Endothelial cell of umbilical vein (primary cell): ENCODE data around the gene RPS28. TPM values are rescaled to one million over a fixed set of nuclear protein-coding genes. Genes with fewer than 3 reads are reported as not detected.

Source experiments
- BruUV-seq: library from RNA; stranded (reverse); fragments of 400-500 nt; replicated peaks from 2 replicates; lab custom pipeline; 2021; lab: Mats Ljungman, UMichigan
- CTCF ChIA-PET: fragments of 300-600, 350-600 bp; sonication (Branson Sonifier 250); formaldehyde crosslinking; loops from one replicate; lab custom pipeline; 2021; ENCODE audit warnings: antibody characterized with exemption, inconsistent platforms; lab: Charles Lee
- POLR2A ChIA-PET: fragments of 300-600, 350-600 bp; sonication (Branson Sonifier 250); formaldehyde crosslinking; loops from one replicate; lab custom pipeline; 2021; ENCODE audit warnings: antibody characterized with exemption, inconsistent platforms; lab: Charles Lee
- DNase-seq: peaks from one replicate; pipeline ENCODE4 v3.0.0-alpha.2; 2011; ENCODE audit warnings: low read depth, low spot score
- FAIRE-seq: peaks from 2 replicates; lab custom pipeline; 2011; peaks lifted over from hg19 to GRCh38; lab: Jason Lieb, UNC
- H2AFZ ChIP-seq: 2 replicates; pipeline ENCODE4 v1.6.0; 2012; ENCODE audit warnings: low read depth, low read length, control low read depth, inconsistent platforms
- H3K27ac ChIP-seq: 2 replicates; pipeline ENCODE4 v1.5.1; 2011; ENCODE audit warnings: low read depth, mild to moderate bottlenecking, control low read depth, low read length, moderate library complexity; ENCODE audit not compliant: insufficient read depth
- H3K27me3 ChIP-seq, 2 experiments: 2 replicates each; pipeline versions ENCODE4 v1.6.0 to v1.6.1; 2011; ENCODE audit warnings: low read length in 2 of 2, mixed read lengths in 1 of 2; ENCODE audit not compliant: control insufficient read depth in 2 of 2, insufficient read depth in 2 of 2
- H3K36me3 ChIP-seq, 2 experiments: 2 replicates in 1 of 2; 3 replicates in 1 of 2; pipeline ENCODE4 v1.5.1; 2011; ENCODE audit warnings: low read length in 2 of 2, mild to moderate bottlenecking in 1 of 2, moderate library complexity in 1 of 2; ENCODE audit not compliant: control insufficient read depth in 2 of 2, insufficient read depth in 2 of 2; ENCODE audit errors: extremely low read depth in 1 of 2
- H3K4me1 ChIP-seq: 3 replicates; pipeline ENCODE4 v1.5.1; 2011; ENCODE audit warnings: mild to moderate bottlenecking, low read length; ENCODE audit not compliant: control insufficient read depth, insufficient read depth; ENCODE audit errors: extremely low read depth
- H3K4me2 ChIP-seq: 2 replicates; pipeline ENCODE4 v1.6.1; 2011; ENCODE audit warnings: low read length, control low read depth, mixed read lengths; ENCODE audit not compliant: insufficient read depth
- H3K4me3 ChIP-seq, 3 experiments: fragments of 200-600 bp in 1 of 3; sonication (generic), shearing (Covaris generic) in 1 of 3; replicated peaks in 1 of 3; 2 replicates each; pipeline ENCODE4 v1.5.1; 2011 to 2016; ENCODE audit warnings: control low read depth in 3 of 3, low read length in 3 of 3, mild to moderate bottlenecking in 2 of 3, inconsistent platforms in 1 of 3, low read depth in 1 of 3, moderate library complexity in 1 of 3; ENCODE audit not compliant: insufficient read depth in 1 of 3
- H3K79me2 ChIP-seq: 2 replicates; pipeline ENCODE4 v1.6.0; 2012; ENCODE audit warnings: low read length, inconsistent platforms; ENCODE audit not compliant: control insufficient read depth, insufficient read depth
- H3K9ac ChIP-seq: replicated peaks from 2 replicates; pipeline ENCODE3; 2011; ENCODE audit warnings: low read length, control low read depth; ENCODE audit not compliant: insufficient read depth; ENCODE audit errors: extremely low read depth
- H3K9me1 ChIP-seq: replicated peaks from 3 replicates; pipeline ENCODE4 v1.6.0; 2011; ENCODE audit warnings: mild to moderate bottlenecking, low read length; ENCODE audit not compliant: control insufficient read depth, insufficient read depth; ENCODE audit errors: extremely low read depth
- H3K9me3 ChIP-seq: replicated peaks from 2 replicates; pipeline ENCODE4 v1.5.1; 2012; ENCODE audit warnings: low read length, inconsistent platforms; ENCODE audit not compliant: control insufficient read depth, insufficient read depth
- H4K20me1 ChIP-seq: replicated peaks from 2 replicates; pipeline ENCODE3; 2011; ENCODE audit warnings: mild to moderate bottlenecking, low read length; ENCODE audit not compliant: control insufficient read depth, insufficient read depth; ENCODE audit errors: extremely low read depth
- CTCF ChIP-seq, 2 donors: IDR thresholded peaks; 1 replicate in 1 of 2; 2 replicates in 1 of 2; pipeline ENCODE4 v1.5.1; 2011; ENCODE audit warnings: low read length in 2 of 2, mild to moderate bottlenecking in 2 of 2, moderate library complexity in 2 of 2, control low read depth in 1 of 2, inconsistent platforms in 1 of 2, low read depth in 1 of 2; ENCODE audit not compliant: insufficient read depth in 1 of 2; ENCODE audit errors: extremely low read depth in 1 of 2
- FOS ChIP-seq: IDR thresholded peaks from 2 replicates; pipeline ENCODE4 v1.6.1; 2011; ENCODE audit warnings: mild to moderate bottlenecking, low read length, moderate library complexity, borderline replicate concordance; ENCODE audit not compliant: insufficient read depth
- MYC ChIP-seq: IDR thresholded peaks from one replicate; pipeline ENCODE4 v1.6.1; 2011; ENCODE audit warnings: mild to moderate bottlenecking, low read depth, low read length
- POLR2A ChIP-seq: IDR thresholded peaks from 2 replicates; pipeline ENCODE4 v1.6.1; 2012; ENCODE audit warnings: low read depth, mild to moderate bottlenecking, control low read depth, low read length
- POLR2AphosphoS5 ChIP-seq: IDR thresholded peaks from 2 replicates; pipeline ENCODE4 v1.6.1; 2012; ENCODE audit warnings: low read depth, mild to moderate bottlenecking, control low read depth, low read length, moderate library complexity; ENCODE audit not compliant: insufficient read depth
- dilution Hi-C: fragments of 300-500 bp; cut with MboI; formaldehyde crosslinking; loops from one replicate; pipeline ENCODE4 v1.15.0; 2019; ENCODE audit warnings: low sequenced_read_pairs; ENCODE audit not compliant: extremely low pct_ligation_motif_present
- intact Hi-C: fragments of 100-400 bp; cut with micrococcal nuclease; formaldehyde crosslinking; loops from one replicate; pipeline ENCODE4 v1.10.0; 2022
- polyA plus RNA-seq, 4 experiments: library from polyadenylated mRNA; depleted of rRNA in 3 of 4; stranded (reverse) in 3 of 4; unstranded in 1 of 4; fragments of >200 nt; gene quantifications; 2 replicates each; pipeline versions ENCODE4 v1.2.1 to v1.2.3, GENCODE V29; 2011 to 2012; ENCODE audit warnings: missing spikeins in 1 of 4
- total RNA-seq: library from RNA; stranded (reverse); gene quantifications from 2 replicates; pipeline ENCODE4 v1.2.3, GENCODE V29; 2021

RPS28 gene
- total and polyA plus RNA-seq, 2 donors (not counting 3 experiments of a cell fraction or from before 2014, with no cell fraction given), result 865 to 1,664 TPM

- TF ChIP-seq POLR2A, result no peak
- TF ChIP-seq POLR2AphosphoS5, result no peak
- TF ChIP-seq CTCF (IDR thresholded peaks at IDR 0.05; ENCODE audit: extremely low read depth in 1 of 2, insufficient read depth in 1 of 2, low read depth in 1 of 2, low read length in 2 of 2), result no peak
- no peak for TF ChIP-seq FOS
- no peak for TF ChIP-seq MYC
- FAIRE-seq (no peak), DNase-seq (no peak)
- CTCF ChIA-PET, result interaction anchor here (1.6 kb wide), 1 partner anchor 10 kb away, joined by 3 read pairs; no protein-coding TSS in a partner anchor
- Histone ChIP-seq H3K9ac (no peak overlapping the region), H3K9me1 (no peaks in the 10 kb centered on the region), H3K4me1 (peaks cover 5% of the 10 kb centered on the region), H3K79me2 (no peaks in the 10 kb centered on the region), H3K4me3 (no peak overlapping the region), H3K36me3 (peaks cover 3 to 18% of the 10 kb centered on the region in 2 experiments), H3K27ac (no peak overlapping the region), H2AFZ (no peak overlapping the region), H3K9me3 (no peaks in the 10 kb centered on the region), H3K27me3 (no peaks in the 10 kb centered on the region), H3K4me2 (no peak overlapping the region), H4K20me1 (no peaks in the 10 kb centered on the region)
- dilution Hi-C loops (no loop called here), intact Hi-C loops (no loop called here)
- no TSS peak for BruUV-seq
- POLR2A ChIA-PET, result interaction anchor here (1.3 kb wide), 1 partner anchor 13 kb away, joined by 3 read pairs; the partner anchor contains the start of genes NDUFA7 and RPS28
Observed at GRCh38 chr19:8333767-8334457, 12.6 kb downstream of the RPS28 start.
